ENCODE data around the gene ZNF497. TPM values are rescaled to one million over a fixed set of nuclear protein-coding genes. Genes with fewer than 3 reads are reported as not detected.
A peak's percentile ranks its signal among the peaks of the same experiment; 100 is the strongest.

ZNF497 gene
- total and polyA plus RNA-seq, 2 of the 13 experiments (the other 11 are each of a cell fraction or from before 2014, with no cell fraction given) = 1.5 to 1.9 TPM

DNA sequence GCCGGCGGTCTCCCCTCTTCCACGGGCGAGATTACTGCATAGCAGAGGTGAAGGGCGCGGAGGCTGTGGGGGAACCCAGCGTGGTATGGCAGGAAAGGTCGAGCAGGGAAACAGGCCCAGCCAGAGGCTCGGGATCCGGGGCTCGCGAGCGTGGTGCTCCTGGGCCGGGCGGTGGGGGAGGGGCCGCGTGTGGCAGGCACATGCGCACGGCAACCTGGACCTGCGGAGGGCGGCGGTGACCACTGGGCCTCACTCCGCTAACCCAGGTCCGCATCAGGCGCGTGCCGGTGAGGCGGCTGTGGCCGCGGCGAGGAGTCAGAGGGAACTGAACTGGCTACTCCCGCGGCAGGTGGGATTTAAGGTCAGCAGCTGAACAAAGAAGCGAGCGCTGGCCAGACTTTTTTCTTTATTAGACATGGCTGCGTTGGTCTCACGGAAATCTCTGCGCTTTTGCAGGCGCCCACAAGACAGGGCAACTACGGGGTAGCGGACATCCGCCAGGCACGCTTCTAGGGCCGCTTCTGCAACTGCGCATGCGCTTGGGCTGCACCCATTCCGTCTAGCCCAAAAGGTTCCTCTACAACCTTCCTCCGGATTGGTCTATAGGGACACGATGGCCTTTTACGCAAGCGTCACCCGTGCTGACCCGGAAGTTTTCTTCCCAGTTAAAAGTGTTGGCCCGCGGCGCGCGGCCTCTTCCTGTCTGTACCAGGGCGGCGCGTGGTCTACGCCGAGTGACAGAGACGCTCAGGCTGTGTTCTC, 24.2 kb upstream of the ZNF497 start, which contains the start of gene RPS5 (continued):
- TF ChIP-seq ZBTB21 (CRISPR knock-in tag; IDR thresholded peaks at IDR 0.05) (0 out of 2 replicates have a peak, but pooled peaks have one; percentile 56), NRL (CRISPR knock-in tag; IDR thresholded peaks at IDR 0.05; ENCODE audit: borderline replicate concordance) (peak; percentile 67), ZNF615 (CRISPR knock-in tag; IDR thresholded peaks at IDR 0.05; ENCODE audit: borderline replicate concordance) (peak; percentile 40; the same call in 1 of the 2 replicates), SMARCE1 (IDR thresholded peaks at IDR 0.05; ENCODE audit: borderline replicate concordance) (no peak), FOXC1 (CRISPR knock-in tag; IDR thresholded peaks at IDR 0.05; ENCODE audit: borderline replicate concordance) (peak; percentile 69), ZNF33A (CRISPR knock-in tag; IDR thresholded peaks at IDR 0.05; ENCODE audit: borderline replicate concordance) (no peak), TEAD2 (CRISPR knock-in tag; IDR thresholded peaks at IDR 0.05) (no peak), KAT2B (IDR thresholded peaks at IDR 0.05; ENCODE audit: borderline replicate concordance, low read depth, low read length) (no peak), PLSCR1 (CRISPR knock-in tag; IDR thresholded peaks at IDR 0.05; ENCODE audit: borderline replicate concordance) (0 out of 2 replicates have a peak, but pooled peaks have one; percentile 57), ERF (CRISPR knock-in tag; IDR thresholded peaks at IDR 0.05) (peak; percentile 31; the same call in 1 of the 2 replicates), TAF15 (IDR thresholded peaks at IDR 0.05; ENCODE audit: low read depth, low read length, poor library complexity, severe bottlenecking) (peak; percentile 64), FOXO1 (CRISPR knock-in tag; IDR thresholded peaks at IDR 0.05) (no peak; the same call in 1 of the 2 replicates), POGZ (CRISPR knock-in tag; IDR thresholded peaks at IDR 0.05) (no peak), EEA1 (CRISPR knock-in tag; IDR thresholded peaks at IDR 0.05; ENCODE audit: borderline replicate concordance) (peak; percentile 98), ZNF558 (CRISPR knock-in tag; IDR thresholded peaks at IDR 0.05; ENCODE audit: borderline replicate concordance) (peak; percentile 87), KDM4B (CRISPR knock-in tag; IDR thresholded peaks at IDR 0.05) (peak; percentile 66; the same call in 1 of the 2 replicates), HNRNPK (IDR thresholded peaks at IDR 0.05; ENCODE audit: low read depth, low read length, poor library complexity, severe bottlenecking) (no peak), ZNF678 (CRISPR knock-in tag; IDR thresholded peaks at IDR 0.05) (peak; percentile 42; the same call in 1 of the 2 replicates), CAMTA2 (CRISPR knock-in tag; IDR thresholded peaks at IDR 0.05; ENCODE audit: borderline replicate concordance) (0 out of 2 replicates have a peak, but pooled peaks have one; percentile 18), ZNF224 (CRISPR knock-in tag; IDR thresholded peaks at IDR 0.05) (peak; percentile 62; the same call in 1 of the 2 replicates), CSRNP2 (CRISPR knock-in tag; conservative IDR thresholded peaks at IDR 0.05; ENCODE audit: low read depth) (0 out of 2 replicates have a peak, but pooled peaks have one; percentile 38)
- TF ChIP-seq, protein P1, sequence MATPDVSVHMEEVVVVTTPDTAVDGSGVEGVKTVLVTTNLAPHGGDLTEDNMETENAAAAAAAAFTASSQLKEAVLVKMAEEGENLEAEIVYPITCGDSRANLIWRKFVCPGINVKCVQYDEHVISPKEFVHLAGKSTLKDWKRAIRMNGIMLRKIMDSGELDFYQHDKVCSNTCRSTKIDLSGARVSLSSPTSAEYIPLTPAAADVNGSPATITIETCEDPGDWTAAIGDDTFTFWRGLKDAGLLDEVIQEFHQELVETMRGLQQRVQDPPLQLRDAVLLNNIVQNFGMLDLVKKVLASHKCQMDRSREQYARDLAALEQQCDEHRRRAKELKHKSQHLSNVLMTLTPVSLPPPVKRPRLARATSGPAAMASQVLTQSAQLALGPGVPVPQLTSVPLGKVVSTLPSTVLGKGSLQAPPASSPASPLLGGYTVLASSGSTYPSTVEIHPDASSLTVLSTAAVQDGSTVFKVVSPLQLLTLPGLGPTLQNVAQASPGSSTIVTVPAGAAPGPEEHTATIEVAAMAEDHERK (CRISPR knock-in tag; IDR thresholded peaks at IDR 0.05; ENCODE audit: low read depth) = peak; percentile 93
- TF ChIP-seq, protein P2, sequence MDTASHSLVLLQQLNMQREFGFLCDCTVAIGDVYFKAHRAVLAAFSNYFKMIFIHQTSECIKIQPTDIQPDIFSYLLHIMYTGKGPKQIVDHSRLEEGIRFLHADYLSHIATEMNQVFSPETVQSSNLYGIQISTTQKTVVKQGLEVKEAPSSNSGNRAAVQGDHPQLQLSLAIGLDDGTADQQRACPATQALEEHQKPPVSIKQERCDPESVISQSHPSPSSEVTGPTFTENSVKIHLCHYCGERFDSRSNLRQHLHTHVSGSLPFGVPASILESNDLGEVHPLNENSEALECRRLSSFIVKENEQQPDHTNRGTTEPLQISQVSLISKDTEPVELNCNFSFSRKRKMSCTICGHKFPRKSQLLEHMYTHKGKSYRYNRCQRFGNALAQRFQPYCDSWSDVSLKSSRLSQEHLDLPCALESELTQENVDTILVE (CRISPR knock-in tag; IDR thresholded peaks at IDR 0.05) = peak; percentile 35; the same call in 1 of the 2 replicates
